Measurements from ENCODE around the gene YAF2.

- no peak for TF ChIP-seq POLR2AphosphoS5 (IDR thresholded peaks at IDR 0.05; ENCODE audit: borderline replicate concordance, low read depth, low read length)
- TF ChIP-seq FOXP2 (optimal IDR thresholded peaks at IDR 0.05; ENCODE audit: control extremely low read depth, extremely low read length, insufficient read depth), result no peak
Measured at GRCh38 chr12:42236017-42236416, 2.0 kb downstream of the YAF2 start.
